Heart right ventricle (tissue), 16 donors: ENCODE data around the gene CAPN13. TPM values are rescaled to one million over a fixed set of nuclear protein-coding genes. Genes with fewer than 3 reads are reported as not detected.

Experiments used
- ATAC-seq, 8 donors: fragments of 200-7000 bp; cut with Tn5 transposase; one replicate each; pipeline ENCODE4 v1.9.1; 2020; ENCODE audit warnings: mild to moderate bottlenecking in 8 of 8, moderate library complexity in 8 of 8, moderate number of reproducible peaks in 1 of 8
- DNase-seq, 2 donors: peaks; one replicate each; pipeline ENCODE4 v3.0.0-alpha.2; 2020
- H3K27ac ChIP-seq, 10 donors: fragments of 200-600 bp; sonication (generic) in 2 of 10; one replicate each; pipeline versions ENCODE4 v1.5.0 to v1.8.0; 2020 to 2022; ENCODE audit warnings: mild to moderate bottlenecking in 3 of 10
- H3K27me3 ChIP-seq, 7 donors: fragments of 200-600 bp; one replicate each; pipeline ENCODE4 v1.8.0; 2021 to 2022; ENCODE audit warnings: mild to moderate bottlenecking in 2 of 7
- H3K36me3 ChIP-seq, 9 donors: fragments of 200-600 bp; sonication (generic) in 1 of 9; one replicate each; pipeline versions ENCODE4 v1.5.0 to v1.8.0; 2020 to 2022; ENCODE audit warnings: mild to moderate bottlenecking in 2 of 9
- H3K4me1 ChIP-seq, 9 donors: fragments of 200-600 bp; sonication (generic) in 1 of 9; one replicate each; pipeline versions ENCODE4 v1.5.0 to v1.8.0; 2020 to 2022; ENCODE audit warnings: mild to moderate bottlenecking in 4 of 9
- H3K4me3 ChIP-seq, 10 donors: fragments of 200-600 bp; sonication (generic) in 2 of 10; one replicate each; pipeline versions ENCODE4 v1.5.0 to v1.8.0; 2020 to 2022; ENCODE audit warnings: mild to moderate bottlenecking in 7 of 10, moderate library complexity in 2 of 10
- H3K9me3 ChIP-seq, 11 donors: fragments of 200-600 bp in 10 of 11; sonication (generic) in 2 of 11; one replicate each; pipeline versions ENCODE4 v1.5.0 to v1.8.0; 2013 to 2022; ENCODE audit warnings: mild to moderate bottlenecking in 2 of 11, control low read depth in 1 of 11, moderate library complexity in 1 of 11
- WGBS, 2 donors: extraction: QIAGEN DNeasy Blood & Tissue Kit; methylation state at CpG; one replicate each; pipeline ENCODE4 v1.1.7; 2013; ENCODE audit warnings: inconsistent platforms in 1 of 2; 5-methylcytosine and 5-hydroxymethylcytosine counted together
- intact Hi-C, 10 donors: fragments of 100-400 bp; cut with DNase I; formaldehyde crosslinking; loops; one replicate each; pipeline versions ENCODE4 v1.11.1 to v1.14.2; 2022
- polyA plus RNA-seq, 2 donors: library from polyadenylated mRNA; stranded (reverse); fragments of 200-250 nt; gene quantifications; one replicate each; pipeline ENCODE4 v1.2.3, GENCODE V29; 2013
- total RNA-seq, 10 donors: library from RNA; stranded (reverse); fragmentation: NEBNext Ultra II Directional in 3 of 10; extraction: Animal tissue kit (Norgen Biotek cat#: 25700) in 3 of 10; gene quantifications; one replicate each; pipeline versions ENCODE4 v1.2.1 to v1.2.4, GENCODE V29; 2021 to 2023
- TF ChIP-seq, protein P1 (sequence below), 9 donors: fragments of 200-600 bp; sonication (generic) in 2 of 9; IDR thresholded peaks; one replicate each; pipeline versions ENCODE4 v1.5.0 to v1.8.0; 2021 to 2022; ENCODE audit warnings: antibody characterized with exemption in 9 of 9, mild to moderate bottlenecking in 5 of 9, moderate library complexity in 1 of 9
- donor health status: Arrhythmogenic right ventricular cardiomyopathy.
- donor health status: ischemic (EF 13 %, LVEDD 7.1; RV severe dilation, severe dysfunction).
- donor health status: healthy with polysubstance abuse.
- donor health status: DM: no; HTN: yes; CAD: no.
- donor health status: DM: no; HTN: no; CAD: no.
- donor health status: ischemic (EF 25% LVEDD 6.9; RV normal size, moderate dysfunction).
- donor health status: ischemic (EF 25% LVEDD 5.7; RV mildly dilated, moderate dysfunction).
- donor health status: healthy.
- donor health status: DM: yes; HTN: yes; CAD: no.
- donor health status: Ischemic cardiomyopathy.
- donor health status: ischemic (EF 35%, LVEDD 5.7; RV mildly dilated, moderate dysfunction).
- donor health status: nonischemic (EF 11% LVEDD 7.7; RV severe dilation, severe dysfunction).
- donor health status: DM: yes; HTN: yes; CAD: no.
- donor health status: PGD.
- donor health status: ischemic (EF 29% LVEDD 5.4; RV normal size, mild dysfunction).
- donor health status: nonischemic (EF 23%, LVEDD 6.1; RV moderate dilation, normal function).

The CAPN13 gene
- total and polyA plus RNA-seq, 12 donors: 0.09 TPM; not detected in 11

DNA sequence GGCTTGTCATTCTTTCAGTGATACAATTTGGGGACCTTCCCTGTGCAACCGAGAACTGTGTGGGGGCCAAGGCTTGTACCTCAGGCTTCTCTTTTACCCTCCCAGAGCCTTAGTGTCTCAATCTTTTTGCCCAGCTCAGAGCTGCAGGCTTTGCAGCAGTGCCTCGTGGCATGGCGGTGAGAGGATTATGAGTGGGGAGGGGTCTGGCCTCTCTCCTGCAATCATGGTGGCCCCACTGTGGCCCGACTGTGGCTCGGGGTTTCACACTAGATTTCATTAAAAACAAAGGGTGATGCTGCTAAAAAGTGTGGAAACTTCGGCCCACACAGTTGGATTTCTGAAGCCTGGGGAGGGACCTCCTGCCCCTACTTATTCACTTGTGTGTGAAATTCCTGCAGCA lies 75.5 kb downstream of the CAPN13 start:
- Histone ChIP-seq H3K9me3 (no peaks in the 10 kb centered on the region), H3K36me3 (no peaks in the 10 kb centered on the region), H3K4me1 (no peaks in the 10 kb centered on the region), H3K27me3 (peaks cover 0 to 49% (median 22%) of the 10 kb centered on the region in 7 donors), H3K27ac (no peak overlapping the region), H3K4me3 (no peak overlapping the region)
- ATAC-seq (no peak), DNase-seq (no peak)
- intact Hi-C loops: no loop called here
- TF ChIP-seq, protein P1, sequence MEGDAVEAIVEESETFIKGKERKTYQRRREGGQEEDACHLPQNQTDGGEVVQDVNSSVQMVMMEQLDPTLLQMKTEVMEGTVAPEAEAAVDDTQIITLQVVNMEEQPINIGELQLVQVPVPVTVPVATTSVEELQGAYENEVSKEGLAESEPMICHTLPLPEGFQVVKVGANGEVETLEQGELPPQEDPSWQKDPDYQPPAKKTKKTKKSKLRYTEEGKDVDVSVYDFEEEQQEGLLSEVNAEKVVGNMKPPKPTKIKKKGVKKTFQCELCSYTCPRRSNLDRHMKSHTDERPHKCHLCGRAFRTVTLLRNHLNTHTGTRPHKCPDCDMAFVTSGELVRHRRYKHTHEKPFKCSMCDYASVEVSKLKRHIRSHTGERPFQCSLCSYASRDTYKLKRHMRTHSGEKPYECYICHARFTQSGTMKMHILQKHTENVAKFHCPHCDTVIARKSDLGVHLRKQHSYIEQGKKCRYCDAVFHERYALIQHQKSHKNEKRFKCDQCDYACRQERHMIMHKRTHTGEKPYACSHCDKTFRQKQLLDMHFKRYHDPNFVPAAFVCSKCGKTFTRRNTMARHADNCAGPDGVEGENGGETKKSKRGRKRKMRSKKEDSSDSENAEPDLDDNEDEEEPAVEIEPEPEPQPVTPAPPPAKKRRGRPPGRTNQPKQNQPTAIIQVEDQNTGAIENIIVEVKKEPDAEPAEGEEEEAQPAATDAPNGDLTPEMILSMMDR (IDR thresholded peaks at IDR 0.05): no peak
- WGBS, 2 donors: 57 to 67% methylated on average over 6 of the region's 6 CpGs

DNA sequence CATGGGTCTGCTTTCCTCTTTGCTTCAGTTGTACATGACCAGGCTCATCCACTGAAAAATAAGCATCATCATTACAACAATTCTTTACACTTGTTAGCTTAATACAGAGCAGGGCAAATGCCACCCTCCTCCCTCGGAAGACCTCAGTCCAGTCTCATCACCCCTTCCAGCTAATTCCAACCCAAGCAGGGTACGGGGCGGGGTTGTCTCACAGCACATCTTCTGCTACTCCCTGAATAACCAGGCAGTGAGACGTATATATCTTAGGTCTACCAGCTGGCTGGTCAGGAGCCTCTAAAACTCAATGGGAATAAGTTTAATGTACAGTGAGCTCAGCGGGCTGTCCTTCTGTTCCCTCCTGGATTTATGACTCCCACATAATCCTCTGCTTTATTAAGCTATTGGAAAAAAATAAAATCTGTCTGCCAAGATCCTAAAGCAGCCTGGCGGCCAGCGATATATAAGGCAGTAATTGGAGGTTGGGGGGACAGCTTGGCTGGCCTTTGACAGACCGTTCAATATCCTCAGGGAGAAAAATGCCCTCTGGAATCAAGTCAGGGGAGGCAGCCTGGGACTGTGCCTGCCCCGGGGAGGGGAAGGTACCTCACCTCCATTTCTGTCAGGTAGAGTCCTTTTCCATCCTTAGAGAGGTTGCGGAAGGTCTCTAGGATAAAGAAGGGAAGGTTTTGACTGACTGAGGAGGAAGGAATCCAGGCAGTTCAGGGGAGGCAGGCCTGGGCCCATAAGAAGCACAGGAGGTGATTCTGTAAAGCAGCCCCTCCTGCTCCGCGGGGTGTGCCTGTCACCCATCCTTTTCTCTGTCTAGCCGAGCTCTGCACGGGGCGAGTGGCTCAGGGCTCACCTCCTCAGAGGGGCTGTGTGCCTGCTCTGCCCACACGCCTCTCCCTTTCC lies 76.3 kb downstream of the CAPN13 start:
- H3K27ac ChIP-seq: no peak overlapping the region
- DNase-seq (no peak), ATAC-seq (no peak)
- H3K4me3 ChIP-seq: no peak overlapping the region
- TF ChIP-seq, protein P1 (IDR thresholded peaks at IDR 0.05): no peak
- no peaks in the 10 kb centered on the region for H3K4me1 ChIP-seq
- H3K9me3 ChIP-seq: no peaks in the 10 kb centered on the region
- H3K36me3 ChIP-seq: no peaks in the 10 kb centered on the region
- intact Hi-C loops: no loop called here
- 83 to 92% methylated on average over 16 of the region's 16 CpGs for WGBS, 2 donors
- peaks cover 0 to 44% (median 21%) of the 10 kb centered on the region in 7 donors for H3K27me3 ChIP-seq

DNA sequence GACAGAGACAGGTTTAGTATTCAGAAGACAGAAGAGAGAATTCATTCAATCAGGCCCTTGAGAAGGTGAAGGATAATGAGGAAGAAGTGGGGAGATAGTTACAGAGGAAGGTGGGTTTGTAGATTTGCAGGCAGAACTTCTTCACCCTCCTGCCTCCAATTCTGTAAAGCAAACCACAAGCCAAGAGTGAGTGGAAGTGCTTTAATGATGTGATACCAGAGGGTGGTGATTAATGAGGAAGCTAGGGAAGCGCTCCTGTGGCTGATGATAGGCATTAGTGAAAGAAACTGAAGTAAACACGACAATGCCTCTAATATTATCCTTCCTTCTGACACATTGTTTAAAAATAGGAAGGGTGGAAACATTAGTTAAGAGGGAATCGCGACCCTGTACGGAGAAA lies 78.2 kb downstream of the CAPN13 start:
- intact Hi-C loops: no loop called here
- WGBS, 2 donors: 53 to 62% methylated on average over 5 of the region's 5 CpGs
- H3K27me3 ChIP-seq: peaks cover 0 to 46% (median 31%) of the 10 kb centered on the region in 7 donors
- H3K9me3 ChIP-seq: no peaks in the 10 kb centered on the region
- TF ChIP-seq, protein P1 (IDR thresholded peaks at IDR 0.05): no peak
- H3K36me3 ChIP-seq: no peaks in the 10 kb centered on the region
- DNase-seq (no peak), ATAC-seq (no peak)
- no peak overlapping the region for H3K4me3 ChIP-seq
- H3K4me1 ChIP-seq: no peaks in the 10 kb centered on the region
- no peak overlapping the region for H3K27ac ChIP-seq

DNA sequence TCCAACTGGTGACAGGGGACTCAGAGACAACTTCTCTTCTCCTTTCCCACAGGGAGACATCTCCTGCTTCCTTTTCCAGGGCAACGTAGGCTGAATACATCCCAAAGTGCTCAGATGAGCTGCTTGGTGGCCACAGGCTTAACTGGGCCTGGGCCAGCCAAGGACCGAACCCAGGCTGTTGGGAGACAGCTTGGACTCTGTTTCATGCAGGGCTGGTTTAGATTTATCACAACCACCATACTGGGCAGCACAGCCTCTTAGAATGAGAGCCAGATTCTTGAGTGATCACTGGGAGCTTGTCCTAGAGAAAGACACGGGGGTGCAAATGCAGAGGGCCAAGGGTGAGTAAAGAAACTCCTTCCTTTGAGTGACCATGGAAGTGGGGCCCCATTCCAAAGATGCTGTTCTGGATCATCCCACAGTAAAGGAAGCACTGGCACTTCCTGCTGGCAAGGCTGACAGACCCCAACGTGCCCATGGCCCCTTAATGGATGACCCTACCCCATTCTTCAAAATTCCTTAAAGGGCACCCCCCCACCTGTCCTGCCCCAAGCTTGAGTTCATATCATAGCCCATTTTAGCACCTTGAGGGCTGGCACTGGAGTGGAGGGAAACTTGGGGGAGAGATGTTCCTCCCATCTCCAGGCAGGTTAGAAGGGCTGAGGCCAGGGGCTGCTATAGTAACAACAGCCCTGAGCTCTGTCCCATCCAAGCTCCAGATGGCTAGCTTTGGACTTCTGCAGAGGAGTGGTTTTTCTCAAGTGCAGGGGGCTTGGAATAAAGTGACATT lies 84.1 kb downstream of the CAPN13 start:
- TF ChIP-seq, protein P1 (IDR thresholded peaks at IDR 0.05): no peak
- Histone ChIP-seq H3K9me3 (no peaks in the 10 kb centered on the region), H3K36me3 (no peaks in the 10 kb centered on the region), H3K27me3 (peaks cover 0 to 52% (median 24%) of the 10 kb centered on the region in 7 donors), H3K4me1 (no peaks in the 10 kb centered on the region), H3K27ac (no peak overlapping the region), H3K4me3 (no peak overlapping the region)
- intact Hi-C loops: no loop called here
- WGBS, 2 donors: 73 to 77% methylated on average over 4 of the region's 4 CpGs
- no peak for ATAC-seq
- DNase-seq: no peak
